Measurements from ENCODE around the gene ENKUR.
"Not testable (repeated sequence)": the region's sequence is repeated elsewhere in the genome, so short reads cannot be mapped to it uniquely, and the experiment has no call there.

ENKUR gene

GRCh38 chr10:25023278-25023677 is 7.3 kb upstream of the ENKUR start:
- no peak for DNase-seq (ENCODE audit: low read depth in 2 of 2)

GRCh38 chr10:25018703-25019102 is 2.7 kb upstream of the ENKUR start:
- DNase-seq (ENCODE audit: low read depth in 2 of 2), result no peak

GRCh38 chr10:25017661-25018060 is 1.7 kb upstream of the ENKUR start:
- no peak for DNase-seq (ENCODE audit: low read depth in 2 of 2)

GRCh38 chr10:25017154-25017590 is 1.2 kb upstream of the ENKUR start:
- no peak for DNase-seq (ENCODE audit: low read depth in 2 of 2)

- DNase-seq (ENCODE audit: low read depth in 2 of 2), result peak; percentile 98 to 99
These were observed 607 bp upstream of the ENKUR start, which contains the start of gene THNSL1 for GRCh38 chr10:25016376-25017153. Gene THNSL1, plus strand, starts transcription at chr10:25016612. Its CDS starts 6,612 bp downstream, at chr10:25023224.

GRCh38 chr10:25014579-25014978 is 1.4 kb downstream of the ENKUR start:
- DNase-seq (ENCODE audit: low read depth in 2 of 2), result no peak

- not testable (repeated sequence) for DNase-seq (ENCODE audit: low read depth in 2 of 2)
These were observed 4.4 kb downstream of the ENKUR start for GRCh38 chr10:25011591-25011990.

GRCh38 chr10:24998044-24998443 is 17.9 kb downstream of the ENKUR start:
- DNase-seq (ENCODE audit: low read depth in 2 of 2), result no peak

- no peak for DNase-seq (ENCODE audit: low read depth in 2 of 2)
These were observed 20.9 kb downstream of the ENKUR start for GRCh38 chr10:24995072-24995471.

GRCh38 chr10:24993237-24993958 is 22.6 kb downstream of the ENKUR start:
- DNase-seq (ENCODE audit: low read depth in 2 of 2), result no peak

GRCh38 chr10:24992512-24993133 is 23.3 kb downstream of the ENKUR start:
- DNase-seq (ENCODE audit: low read depth in 2 of 2), result no peak

GRCh38 chr10:24991298-24991697 is 24.7 kb downstream of the ENKUR start:
- no peak for DNase-seq (ENCODE audit: low read depth in 2 of 2)

GRCh38 chr10:24989867-24990266 is 26.1 kb downstream of the ENKUR start:
- no peak for DNase-seq (ENCODE audit: low read depth in 2 of 2)

- no peak for DNase-seq (ENCODE audit: low read depth in 2 of 2)
These were observed 26.9 kb downstream of the ENKUR start for GRCh38 chr10:24988831-24989640.

- DNase-seq (ENCODE audit: low read depth in 2 of 2), result no peak
These were observed 31.1 kb downstream of the ENKUR start for GRCh38 chr10:24984906-24985305.

- DNase-seq (ENCODE audit: low read depth in 2 of 2), result no peak
These were observed 32.0 kb downstream of the ENKUR start for GRCh38 chr10:24983946-24984345.

- no peak for DNase-seq (ENCODE audit: low read depth in 2 of 2)
These were observed 32.8 kb downstream of the ENKUR start for GRCh38 chr10:24983130-24983529.

GRCh38 chr10:24982319-24983112 is 33.4 kb downstream of the ENKUR start:
- no peak for DNase-seq (ENCODE audit: low read depth in 2 of 2)

GRCh38 chr10:24981161-24981710 is 34.7 kb downstream of the ENKUR start:
- DNase-seq (ENCODE audit: low read depth in 2 of 2), result no peak

- DNase-seq (ENCODE audit: low read depth in 2 of 2), result no peak
These were observed 36.3 kb downstream of the ENKUR start for GRCh38 chr10:24979685-24980084.

- DNase-seq (ENCODE audit: low read depth in 2 of 2), result no peak
These were observed 41.0 kb downstream of the ENKUR start for GRCh38 chr10:24974976-24975375.
